H1 (cell line): ENCODE results near the gene KCNMA1. TPM values are rescaled to one million over a fixed set of nuclear protein-coding genes. Genes with fewer than 3 reads are reported as not detected.

Experiments
- CTCF ChIA-PET: fragments of 300-600 bp; sonication (Branson Sonifier 250); formaldehyde crosslinking; loops from one replicate; lab custom pipeline; 2021; ENCODE audit not compliant: partially characterized antibody; lab: Charles Lee
- POLR2A ChIA-PET: fragments of 300-600 bp; sonication (Branson Sonifier 250); formaldehyde crosslinking; loops from one replicate; lab custom pipeline; 2021; ENCODE audit warnings: inconsistent platforms; ENCODE audit not compliant: partially characterized antibody; lab: Charles Lee
- DNase-seq, 2 experiments: peaks; one replicate each; pipeline versions ENCODE4 v3.0.0 to v3.0.0-alpha.2; 2010 to 2022; ENCODE audit warnings: low spot score in 2 of 2, low read depth in 1 of 2, mixed read lengths in 1 of 2
- FAIRE-seq: peaks from 2 replicates; lab custom pipeline; 2011; peaks lifted over from hg19 to GRCh38; lab: Jason Lieb, UNC
- H2AFZ ChIP-seq: 2 replicates; pipeline ENCODE4 v1.8.1; 2012; ENCODE audit warnings: low read length, inconsistent platforms
- H2AK5ac ChIP-seq: 2 replicates; pipeline ENCODE4 v1.6.1; 2013; ENCODE audit warnings: low read depth, low read length
- H2BK120ac ChIP-seq: replicated peaks from 2 replicates; pipeline ENCODE3; 2013; ENCODE audit warnings: low read depth, low read length, inconsistent platforms
- H2BK12ac ChIP-seq: 2 replicates; pipeline ENCODE4 v1.6.1; 2013; ENCODE audit warnings: low read depth, low read length
- H2BK15ac ChIP-seq: 2 replicates; pipeline ENCODE4 v1.6.1; 2013; ENCODE audit warnings: low read length
- H2BK20ac ChIP-seq: 2 replicates; pipeline ENCODE4 v1.6.1; 2013; ENCODE audit warnings: low read length
- H2BK5ac ChIP-seq: 2 replicates; pipeline ENCODE4 v1.6.1; 2013; ENCODE audit warnings: low read depth, low read length
- H3K14ac ChIP-seq: 2 replicates; pipeline ENCODE4 v1.6.1; 2013; ENCODE audit warnings: inconsistent platforms; ENCODE audit not compliant: insufficient read length
- H3K18ac ChIP-seq: 2 replicates; pipeline ENCODE4 v1.6.1; 2013; ENCODE audit warnings: low read length; ENCODE audit errors: extremely low read depth
- H3K23ac ChIP-seq: 2 replicates; pipeline ENCODE4 v1.6.1; 2013; ENCODE audit warnings: inconsistent platforms; ENCODE audit not compliant: insufficient read length
- H3K23me2 ChIP-seq: 2 replicates; pipeline ENCODE4 v1.6.1; 2013; ENCODE audit warnings: low read depth, low read length
- H3K27ac ChIP-seq: 2 replicates; pipeline ENCODE4 v1.6.1; 2011; ENCODE audit warnings: low read depth, low read length, inconsistent platforms
- H3K27me3 ChIP-seq, 4 experiments: replicated peaks in 1 of 4; 1 replicate in 1 of 4; 2 replicates in 3 of 4; pipeline versions ENCODE4 v1.6.1 to v1.8.1; 2011 to 2013; ENCODE audit warnings: low read length in 3 of 4, mild to moderate bottlenecking in 3 of 4, inconsistent platforms in 2 of 4, mixed read lengths in 2 of 4, moderate library complexity in 1 of 4; ENCODE audit not compliant: control insufficient read depth in 3 of 4, insufficient read depth in 3 of 4; ENCODE audit errors: extremely low read depth in 1 of 4
- H3K36me3 ChIP-seq, 4 experiments: 2 replicates each; pipeline versions ENCODE4 v1.6.1 to v1.8.1; 2011 to 2013; ENCODE audit warnings: mild to moderate bottlenecking in 4 of 4, low read length in 3 of 4, moderate library complexity in 2 of 4, control low read depth in 1 of 4, inconsistent platforms in 1 of 4; ENCODE audit not compliant: insufficient read depth in 4 of 4, control insufficient read depth in 2 of 4
- H3K4ac ChIP-seq: replicated peaks from 2 replicates; pipeline ENCODE3; 2013; ENCODE audit warnings: low read length, low read depth, mixed read lengths, inconsistent platforms; ENCODE audit not compliant: insufficient read length
- H3K4me1 ChIP-seq, 4 experiments: replicated peaks in 1 of 4; 1 replicate in 1 of 4; 2 replicates in 3 of 4; pipeline versions ENCODE4 v1.6.1 to v1.8.1; 2011 to 2013; ENCODE audit warnings: low read length in 3 of 4, inconsistent platforms in 2 of 4, mixed read lengths in 1 of 4; ENCODE audit not compliant: insufficient read depth in 4 of 4, control insufficient read depth in 3 of 4
- H3K4me2 ChIP-seq, 2 experiments: 2 replicates each; pipeline versions ENCODE4 v1.6.1 to v1.8.1; 2011 to 2013; ENCODE audit warnings: low read depth in 2 of 2, low read length in 2 of 2, control low read depth in 1 of 2, inconsistent platforms in 1 of 2, mild to moderate bottlenecking in 1 of 2; ENCODE audit not compliant: insufficient read depth in 1 of 2
- H3K4me3 ChIP-seq, 4 experiments: fragments of 200-600, 300-600 bp in 1 of 4; sonication (generic), shearing (Covaris generic), sonication (Bioruptor Twin) in 1 of 4; 2 replicates each; pipeline versions ENCODE4 v1.5.1 to v1.8.1; 2011 to 2016; ENCODE audit warnings: low read length in 4 of 4, low read depth in 3 of 4, control low read depth in 2 of 4, inconsistent platforms in 2 of 4, mild to moderate bottlenecking in 2 of 4, mixed read lengths in 1 of 4, moderate library complexity in 1 of 4; ENCODE audit not compliant: insufficient read depth in 2 of 4; ENCODE audit errors: extremely low read depth in 1 of 4
- H3K56ac ChIP-seq: replicated peaks from 2 replicates; pipeline ENCODE3; 2013; ENCODE audit warnings: low read depth, mild to moderate bottlenecking, mixed read lengths, low read length, inconsistent platforms; ENCODE audit not compliant: insufficient read length
- H3K79me1 ChIP-seq: 2 replicates; pipeline ENCODE4 v1.6.1; 2013; ENCODE audit warnings: low read depth, low read length, control low read depth
- H3K79me2 ChIP-seq, 2 experiments: 2 replicates each; pipeline versions ENCODE4 v1.6.1 to v1.8.1; 2012 to 2013; ENCODE audit warnings: low read length in 2 of 2, mild to moderate bottlenecking in 2 of 2, inconsistent platforms in 1 of 2; ENCODE audit not compliant: insufficient read depth in 2 of 2, control insufficient read depth in 1 of 2
- H3K9ac ChIP-seq, 4 experiments: replicated peaks in 1 of 4; 1 replicate in 1 of 4; 2 replicates in 3 of 4; pipeline versions ENCODE4 v1.6.1 to v1.8.1; 2011 to 2013; ENCODE audit warnings: low read depth in 3 of 4, low read length in 3 of 4, control low read depth in 2 of 4, mild to moderate bottlenecking in 2 of 4, moderate library complexity in 2 of 4, inconsistent platforms in 1 of 4; ENCODE audit errors: extremely low read depth in 1 of 4
- H3K9me3 ChIP-seq, 2 experiments: 2 replicates each; pipeline versions ENCODE4 v1.6.1 to v1.8.1; 2012 to 2013; ENCODE audit warnings: mild to moderate bottlenecking in 2 of 2, moderate library complexity in 2 of 2, control low read depth in 1 of 2, inconsistent platforms in 1 of 2, low read depth in 1 of 2, low read length in 1 of 2, mixed read lengths in 1 of 2; ENCODE audit not compliant: insufficient read depth in 2 of 2
- H4K20me1 ChIP-seq, 2 experiments: replicated peaks in 1 of 2; 2 replicates each; pipeline versions ENCODE3 to v1.8.1; 2011 to 2013; ENCODE audit warnings: inconsistent platforms in 2 of 2, low read length in 2 of 2, mild to moderate bottlenecking in 1 of 2; ENCODE audit not compliant: insufficient read depth in 2 of 2, control insufficient read depth in 1 of 2
- H4K5ac ChIP-seq: 2 replicates; pipeline ENCODE4 v1.6.1; 2013; ENCODE audit warnings: low read length, low read depth, mixed read lengths, inconsistent platforms; ENCODE audit not compliant: insufficient read length
- H4K8ac ChIP-seq: 2 replicates; pipeline ENCODE4 v1.8.0; 2013; ENCODE audit warnings: mild to moderate bottlenecking, moderate library complexity, low read length, inconsistent platforms; ENCODE audit not compliant: insufficient read depth; ENCODE audit errors: extremely low read depth
- H4K91ac ChIP-seq: replicated peaks from 2 replicates; pipeline ENCODE3; 2013; ENCODE audit warnings: low read length, mixed read lengths, inconsistent platforms; ENCODE audit not compliant: insufficient read length
- BACH1 ChIP-seq: IDR thresholded peaks from 2 replicates; pipeline ENCODE4 v1.6.1; 2012; ENCODE audit warnings: low read length, improper control_type of control experiment
- JUN ChIP-seq: IDR thresholded peaks from 2 replicates; pipeline ENCODE4 v1.6.1; 2011; ENCODE audit warnings: low read depth, mild to moderate bottlenecking, improper control_type of control experiment, low read length
- JUND ChIP-seq: IDR thresholded peaks from 2 replicates; pipeline ENCODE4 v1.6.1; 2011; ENCODE audit warnings: mild to moderate bottlenecking, improper control_type of control experiment, low read length
- KDM1A ChIP-seq: fragments of 200-600, 300-600 bp; sonication (generic); IDR thresholded peaks from 2 replicates; pipeline ENCODE4 v1.7.1; 2016; ENCODE audit warnings: mild to moderate bottlenecking, low read length, borderline replicate concordance
- MAX ChIP-seq: IDR thresholded peaks from 2 replicates; pipeline ENCODE4 v1.6.1; 2012; ENCODE audit warnings: inconsistent platforms
- SIN3A ChIP-seq, 2 experiments: IDR thresholded peaks in 1 of 2; conservative IDR thresholded peaks in 1 of 2; 2 replicates each; pipeline ENCODE4 v1.6.1; 2011 to 2012; ENCODE audit warnings: low read length in 2 of 2, improper control_type of control experiment in 1 of 2, low read depth in 1 of 2, mild to moderate bottlenecking in 1 of 2
- SIX5 ChIP-seq: IDR thresholded peaks from 2 replicates; pipeline ENCODE4 v1.6.1; 2011; ENCODE audit warnings: mild to moderate bottlenecking, low read depth, low read length
- SP1 ChIP-seq: IDR thresholded peaks from 2 replicates; pipeline ENCODE4 v1.6.1; 2011; ENCODE audit warnings: low read depth, low read length
- TBP ChIP-seq: IDR thresholded peaks from 2 replicates; pipeline ENCODE4 v1.6.1; 2011; ENCODE audit warnings: low read depth, low read length, improper control_type of control experiment
- WGBS, 2 experiments: shearing (Covaris generic) in 1 of 2; methylation state at CpG; one replicate each; pipeline versions ENCODE4 v1.1.6 to v1.1.7; 2013 to 2015; ENCODE audit warnings: low lambda C conversion rate in 2 of 2, mixed read lengths in 2 of 2, inconsistent platforms in 1 of 2, low coverage in 1 of 2, missing lambda C conversion rate in 1 of 2; ENCODE audit not compliant: insufficient replicate concordance in 2 of 2, insufficient coverage in 1 of 2, insufficient read length in 1 of 2; ENCODE audit errors: extremely low coverage in 1 of 2, missing lambda C conversion rate in 1 of 2; 5-methylcytosine and 5-hydroxymethylcytosine counted together
- polyA plus RNA-seq, 7 experiments: library from polyadenylated mRNA; depleted of rRNA in 3 of 7; stranded (reverse) in 5 of 7; unstranded in 2 of 7; fragments of >200 nt in 5 of 7; fragments of 200-250 nt in 2 of 7; gene quantifications; 1 replicate in 5 of 7; 2 replicates in 1 of 7; 4 replicates in 1 of 7; pipeline versions ENCODE4 v1.2.1 to v1.2.3, GENCODE V29; 2011 to 2013; ENCODE audit warnings: missing spikeins in 2 of 7, mixed read lengths in 2 of 7
- total RNA-seq: library from RNA; stranded (reverse); fragmentation: NEBNext Ultra II Directional; extraction: Animal tissue kit (Norgen Biotek cat#: 25700); gene quantifications from 2 replicates; pipeline ENCODE4 v1.2.1, GENCODE V29; 2021
- TF ChIP-seq, protein P1 (sequence below), 3 experiments: IDR thresholded peaks; 1 replicate in 2 of 3; 2 replicates in 1 of 3; pipeline versions ENCODE4 v1.5.1 to v1.6.1; 2011; ENCODE audit warnings: low read length in 3 of 3, mild to moderate bottlenecking in 3 of 3, inconsistent platforms in 2 of 3, low read depth in 1 of 3, moderate library complexity in 1 of 3; ENCODE audit not compliant: insufficient read depth in 1 of 3; ENCODE audit errors: control extremely low read depth in 1 of 3

KCNMA1 gene
- total and polyA plus RNA-seq, 2 of the 8 experiments (the other 6 are each of a cell fraction or from before 2014, with no cell fraction given): 10.2 to 11.1 TPM

- no peak overlapping the region for H3K4ac ChIP-seq
- no peak overlapping the region for H4K5ac ChIP-seq
- H2BK5ac ChIP-seq: no peak overlapping the region
- no peak overlapping the region for H3K56ac ChIP-seq
- H3K4me3 ChIP-seq: no peak overlapping the region
- H2BK15ac ChIP-seq: no peak overlapping the region
- no peak overlapping the region for H4K91ac ChIP-seq
- H2BK120ac ChIP-seq: no peak overlapping the region
- H2AFZ ChIP-seq: no peak overlapping the region
- no peak overlapping the region for H3K23ac ChIP-seq
- TF ChIP-seq JUND (no peak), TBP (no peak), BACH1 (no peak), SIX5 (no peak), SP1 (no peak), MAX (no peak), JUN (no peak), SIN3A (conservative IDR thresholded peaks at IDR 0.05 in 1 of 2, IDR thresholded peaks at IDR 0.05 in 1 of 2; ENCODE audit: low read depth in 1 of 2, low read length in 2 of 2) (no peak), KDM1A (no peak)
- TF ChIP-seq, protein P1, sequence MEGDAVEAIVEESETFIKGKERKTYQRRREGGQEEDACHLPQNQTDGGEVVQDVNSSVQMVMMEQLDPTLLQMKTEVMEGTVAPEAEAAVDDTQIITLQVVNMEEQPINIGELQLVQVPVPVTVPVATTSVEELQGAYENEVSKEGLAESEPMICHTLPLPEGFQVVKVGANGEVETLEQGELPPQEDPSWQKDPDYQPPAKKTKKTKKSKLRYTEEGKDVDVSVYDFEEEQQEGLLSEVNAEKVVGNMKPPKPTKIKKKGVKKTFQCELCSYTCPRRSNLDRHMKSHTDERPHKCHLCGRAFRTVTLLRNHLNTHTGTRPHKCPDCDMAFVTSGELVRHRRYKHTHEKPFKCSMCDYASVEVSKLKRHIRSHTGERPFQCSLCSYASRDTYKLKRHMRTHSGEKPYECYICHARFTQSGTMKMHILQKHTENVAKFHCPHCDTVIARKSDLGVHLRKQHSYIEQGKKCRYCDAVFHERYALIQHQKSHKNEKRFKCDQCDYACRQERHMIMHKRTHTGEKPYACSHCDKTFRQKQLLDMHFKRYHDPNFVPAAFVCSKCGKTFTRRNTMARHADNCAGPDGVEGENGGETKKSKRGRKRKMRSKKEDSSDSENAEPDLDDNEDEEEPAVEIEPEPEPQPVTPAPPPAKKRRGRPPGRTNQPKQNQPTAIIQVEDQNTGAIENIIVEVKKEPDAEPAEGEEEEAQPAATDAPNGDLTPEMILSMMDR (IDR thresholded peaks at IDR 0.05; ENCODE audit: control extremely low read depth in 1 of 3, insufficient read depth in 1 of 3, low read depth in 1 of 3, low read length in 3 of 3): no peak
- no peaks in the 10 kb centered on the region for H3K36me3 ChIP-seq
- H3K79me1 ChIP-seq: no peaks in the 10 kb centered on the region
- no peak overlapping the region for H3K9ac ChIP-seq
- no peaks in the 10 kb centered on the region; the same call in 1 of the 2 replicates for H3K23me2 ChIP-seq
- peaks cover 0 to 11% (median 5%) of the 10 kb centered on the region in 4 experiments; a peak in 3 of 7 replicates for H3K4me1 ChIP-seq
- no peak overlapping the region for H3K14ac ChIP-seq
- H3K9me3 ChIP-seq: no peaks in the 10 kb centered on the region
- H3K4me2 ChIP-seq: no peak overlapping the region
- H4K8ac ChIP-seq: no peak overlapping the region
- no peak overlapping the region for H2BK20ac ChIP-seq
- DNase-seq (no peak), FAIRE-seq (no peak)
- no peak overlapping the region for H2BK12ac ChIP-seq
- CTCF ChIA-PET: interaction anchor here (0.8 to 1.5 kb wide), 4 partner anchors 9 to 141 kb away, joined by 3 to 5 read pairs (median 4); no protein-coding TSS in a partner anchor
- no peaks in the 10 kb centered on the region for H4K20me1 ChIP-seq
- 100% methylated on average over 1 of the region's 1 CpG; no CpG with 5 or more reads in 1 of the 2 experiments for WGBS, 2 experiments
- H3K27ac ChIP-seq: no peak overlapping the region
- POLR2A ChIA-PET: no interaction called here
- H3K79me2 ChIP-seq: no peaks in the 10 kb centered on the region
- H3K18ac ChIP-seq: no peak overlapping the region
- no peaks in the 10 kb centered on the region for H3K27me3 ChIP-seq
- no peak overlapping the region for H2AK5ac ChIP-seq
These were observed 322.0 kb downstream of the KCNMA1 start for GRCh38 chr10:77315496-77316129.
